ENCODE data around the gene ETS1. TPM values are rescaled to one million over a fixed set of nuclear protein-coding genes. Genes with fewer than 3 reads are reported as not detected.
A peak's percentile ranks its signal among the peaks of the same experiment; 100 is the strongest.

The ETS1 gene
- total RNA-seq, 3 donors from 2014 or later (not counting 1 experiment from before 2014, with no cell fraction given), result 532 to 684 (median 589) TPM

DNA sequence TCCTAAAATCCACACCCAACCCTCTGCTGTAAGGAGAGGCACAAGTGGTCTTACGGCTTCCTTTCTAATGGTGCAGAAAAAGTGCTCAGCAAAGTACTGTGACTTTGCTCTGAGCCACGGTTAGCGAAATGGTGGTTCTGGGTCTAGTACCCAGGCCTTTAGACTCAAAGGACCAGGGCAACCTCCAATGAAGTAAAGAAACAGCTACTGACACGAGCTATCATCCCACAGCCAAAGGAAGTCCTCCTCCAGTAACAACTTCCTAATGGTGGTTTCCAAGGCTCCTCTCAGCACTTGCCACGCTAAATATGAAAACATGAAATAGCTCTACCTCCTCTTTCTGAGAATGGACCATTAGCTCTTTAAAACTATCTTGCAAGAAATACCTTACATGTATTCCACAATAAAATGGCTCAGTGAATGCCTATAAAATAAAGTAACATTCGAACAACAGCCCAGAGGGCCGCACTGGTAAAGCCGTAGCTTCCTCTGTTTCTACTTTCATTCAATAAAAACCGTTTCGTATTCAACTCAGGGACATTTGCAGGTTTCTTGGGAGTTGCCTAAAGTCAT lies 122.4 kb downstream of the ETS1 start:
- H3K27ac Mint-ChIP-seq, result peak overlapping the region; percentile 98 to 99
- ATAC-seq (peak in 2 of 3 donors; percentile 24 to 41), DNase-seq (peak in 1 of 2 donors; percentile 70)
- Histone ChIP-seq H3K9me3 (ENCODE audit: control insufficient read depth, insufficient read depth, low read length) (no peaks in the 10 kb centered on the region), H3K36me3 (ENCODE audit: control insufficient read depth, insufficient read depth, low read length) (peaks cover 97% of the 10 kb centered on the region), H3K4me1 (ENCODE audit: control insufficient read depth, insufficient read depth, low read length) (peaks cover 66% of the 10 kb centered on the region), H3K4me3 (ENCODE audit: low read length) (no peak overlapping the region), H3K27me3 (ENCODE audit: control insufficient read depth, insufficient read depth, low read length) (no peaks in the 10 kb centered on the region), H3K27ac (ENCODE audit: low read length) (peak overlapping the region; percentile 92)
- peak overlapping the region; percentile 75 for H3K4me3 Mint-ChIP-seq
- H3K9me3 Mint-ChIP-seq, result no peaks in the 10 kb centered on the region
- H3K27me3 Mint-ChIP-seq (ENCODE audit: low read depth in 2 of 2), result no peaks in the 10 kb centered on the region
- 43% methylated on average over 10 of the region's 10 CpGs for WGBS (ENCODE audit: insufficient coverage)
- H3K4me1 Mint-ChIP-seq, result peaks cover 97 to 100% of the 10 kb centered on the region in 2 donors
- intact Hi-C loops (cut with micrococcal nuclease), result no loop called here
- TF ChIP-seq, protein P1, sequence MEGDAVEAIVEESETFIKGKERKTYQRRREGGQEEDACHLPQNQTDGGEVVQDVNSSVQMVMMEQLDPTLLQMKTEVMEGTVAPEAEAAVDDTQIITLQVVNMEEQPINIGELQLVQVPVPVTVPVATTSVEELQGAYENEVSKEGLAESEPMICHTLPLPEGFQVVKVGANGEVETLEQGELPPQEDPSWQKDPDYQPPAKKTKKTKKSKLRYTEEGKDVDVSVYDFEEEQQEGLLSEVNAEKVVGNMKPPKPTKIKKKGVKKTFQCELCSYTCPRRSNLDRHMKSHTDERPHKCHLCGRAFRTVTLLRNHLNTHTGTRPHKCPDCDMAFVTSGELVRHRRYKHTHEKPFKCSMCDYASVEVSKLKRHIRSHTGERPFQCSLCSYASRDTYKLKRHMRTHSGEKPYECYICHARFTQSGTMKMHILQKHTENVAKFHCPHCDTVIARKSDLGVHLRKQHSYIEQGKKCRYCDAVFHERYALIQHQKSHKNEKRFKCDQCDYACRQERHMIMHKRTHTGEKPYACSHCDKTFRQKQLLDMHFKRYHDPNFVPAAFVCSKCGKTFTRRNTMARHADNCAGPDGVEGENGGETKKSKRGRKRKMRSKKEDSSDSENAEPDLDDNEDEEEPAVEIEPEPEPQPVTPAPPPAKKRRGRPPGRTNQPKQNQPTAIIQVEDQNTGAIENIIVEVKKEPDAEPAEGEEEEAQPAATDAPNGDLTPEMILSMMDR (IDR thresholded peaks at IDR 0.05), result no peak
- peaks cover 37% of the 10 kb centered on the region for H3K36me3 Mint-ChIP-seq

DNA sequence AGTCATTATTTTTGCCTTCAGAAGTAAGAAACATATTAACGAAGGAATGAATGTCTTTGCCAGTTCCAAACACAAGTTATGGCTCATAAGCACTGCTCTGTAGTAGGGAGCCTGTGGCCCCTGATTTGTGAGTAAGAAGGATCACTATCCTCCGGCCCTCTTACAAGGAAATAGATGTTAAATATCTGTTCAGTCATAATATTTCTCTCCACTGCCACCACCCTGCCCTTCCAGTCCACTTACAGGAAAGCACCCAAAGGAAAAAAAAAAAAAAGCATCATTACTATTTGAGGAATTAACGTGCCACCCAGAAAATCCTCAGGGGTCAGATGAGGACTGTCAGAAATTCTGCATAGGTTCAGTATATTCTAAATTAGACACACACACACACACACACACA lies 123.4 kb downstream of the ETS1 start:
- Mint-ChIP-seq H3K27ac (peak overlapping the region; percentile 98 to 99), H3K9me3 (no peaks in the 10 kb centered on the region), H3K36me3 (peaks cover 39% of the 10 kb centered on the region), H3K27me3 (ENCODE audit: low read depth in 2 of 2) (no peaks in the 10 kb centered on the region), H3K4me1 (peaks cover 92 to 95% of the 10 kb centered on the region in 2 donors), H3K4me3 (peak overlapping the region; percentile 75)
- H3K27ac ChIP-seq (ENCODE audit: low read length), result peak overlapping the region; percentile 92
- DNase-seq, result peak in 1 of 2 donors; percentile 27
- H3K9me3 ChIP-seq (ENCODE audit: control insufficient read depth, insufficient read depth, low read length), result no peaks in the 10 kb centered on the region
- peak in 1 of 3 donors; percentile 16 for ATAC-seq
- H3K27me3 ChIP-seq (ENCODE audit: control insufficient read depth, insufficient read depth, low read length), result no peaks in the 10 kb centered on the region
- TF ChIP-seq, protein P1 (IDR thresholded peaks at IDR 0.05), result no peak
- no peak overlapping the region for H3K4me3 ChIP-seq (ENCODE audit: low read length)
- intact Hi-C loops (cut with micrococcal nuclease), result no loop called here
- H3K4me1 ChIP-seq (ENCODE audit: control insufficient read depth, insufficient read depth, low read length), result peaks cover 60% of the 10 kb centered on the region
- H3K36me3 ChIP-seq (ENCODE audit: control insufficient read depth, insufficient read depth, low read length), result peaks cover 95% of the 10 kb centered on the region
- 69% methylated on average over 2 of the region's 3 CpGs for WGBS (ENCODE audit: insufficient coverage)

DNA sequence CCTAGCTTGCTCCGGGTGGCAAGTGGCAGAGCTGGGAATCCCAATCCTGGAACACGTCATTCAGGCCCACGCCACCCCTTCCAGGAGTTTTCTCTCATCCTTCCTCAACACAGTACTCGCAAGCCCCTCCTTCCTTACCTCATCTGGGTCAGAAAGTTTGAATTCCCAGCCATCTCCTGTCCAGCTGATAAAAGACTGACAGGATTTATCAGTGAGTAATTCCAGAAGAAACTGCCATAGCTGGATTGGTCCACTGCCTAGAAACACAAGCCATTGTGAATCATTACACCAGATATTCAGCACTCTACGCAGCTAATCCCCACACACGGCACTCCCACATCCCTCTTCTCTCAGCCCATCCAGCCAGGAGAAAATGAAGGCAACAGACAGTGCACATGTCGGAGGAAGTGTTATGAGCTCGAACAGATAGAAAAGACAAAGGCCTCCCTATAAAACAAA lies 124.0 kb downstream of the ETS1 start:
- H3K36me3 Mint-ChIP-seq, result peaks cover 39% of the 10 kb centered on the region
- intact Hi-C loops (cut with micrococcal nuclease), result no loop called here

More for the DNA sequence above, 124.0 kb downstream of the ETS1 start:
- H3K27me3 ChIP-seq (ENCODE audit: control insufficient read depth, insufficient read depth, low read length), result no peaks in the 10 kb centered on the region
- Mint-ChIP-seq H3K4me1 (peaks cover 89% of the 10 kb centered on the region in 2 donors), H3K9me3 (no peaks in the 10 kb centered on the region), H3K27ac (peak overlapping the region; percentile 98 to 99), H3K27me3 (ENCODE audit: low read depth in 2 of 2) (no peaks in the 10 kb centered on the region), H3K4me3 (peak overlapping the region; percentile 47)
- 91% methylated on average over 7 of the region's 8 CpGs for WGBS (ENCODE audit: insufficient coverage)
- no peak for ATAC-seq
- H3K27ac ChIP-seq (ENCODE audit: low read length), result peak overlapping the region; percentile 67
- TF ChIP-seq, protein P1 (IDR thresholded peaks at IDR 0.05), result no peak
- no peak overlapping the region for H3K4me3 ChIP-seq (ENCODE audit: low read length)
- H3K9me3 ChIP-seq (ENCODE audit: control insufficient read depth, insufficient read depth, low read length), result no peaks in the 10 kb centered on the region
- H3K4me1 ChIP-seq (ENCODE audit: control insufficient read depth, insufficient read depth, low read length), result peaks cover 57% of the 10 kb centered on the region
- DNase-seq, result peak in 1 of 2 donors; percentile 15
- H3K36me3 ChIP-seq (ENCODE audit: control insufficient read depth, insufficient read depth, low read length), result peaks cover 94% of the 10 kb centered on the region
